Measurements from ENCODE around the gene CENPN.

The CENPN gene

DNA sequence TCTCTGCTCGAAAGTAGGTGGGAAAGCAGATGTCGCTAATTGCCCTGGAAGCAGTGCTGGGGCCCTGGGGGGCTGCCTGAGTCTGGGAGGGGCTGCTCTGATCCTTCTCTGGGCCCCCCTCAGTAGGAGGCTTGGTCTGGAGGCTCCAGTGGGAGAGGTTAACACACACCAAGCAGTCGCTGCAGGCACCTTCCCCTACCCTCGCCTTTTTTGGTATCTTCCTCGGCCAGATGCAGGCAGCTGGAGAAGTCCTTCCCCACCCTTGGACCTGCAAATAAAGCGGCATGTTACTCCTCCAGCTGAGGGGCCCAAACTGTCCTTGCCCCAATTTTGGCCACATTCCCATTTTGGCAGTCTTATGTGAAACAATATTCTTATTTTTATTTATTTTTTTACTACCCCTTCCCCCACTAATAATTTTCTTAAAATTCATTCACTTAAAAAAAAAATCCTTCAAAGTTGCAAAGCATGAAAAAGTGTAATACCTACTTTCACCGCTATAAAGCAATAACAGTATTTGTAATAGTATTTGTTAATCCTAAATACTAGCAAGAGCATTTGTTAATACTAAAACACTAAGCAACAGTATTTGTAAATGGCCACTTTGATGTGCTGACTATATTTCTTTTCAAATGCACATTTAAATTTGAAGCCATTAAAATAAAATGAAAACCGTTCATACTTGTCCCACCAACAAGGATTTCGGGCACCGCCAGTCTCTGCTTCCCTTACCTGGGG is 55.0 kb downstream of the CENPN start:
- TF ChIP-seq SIN3A (IDR thresholded peaks at IDR 0.05; ENCODE audit: borderline replicate concordance, insufficient read depth, low read length) (no peak), REST (IDR thresholded peaks at IDR 0.05; ENCODE audit: insufficient read depth in 1 of 2, low read depth in 2 of 2, low read length in 2 of 2) (no peak), POLR2AphosphoS5 (IDR thresholded peaks at IDR 0.05; ENCODE audit: low read depth, low read length) (no peak), FOXP2 (optimal IDR thresholded peaks at IDR 0.05; ENCODE audit: borderline replicate concordance, extremely low read depth, extremely low read length, insufficient read depth) (no peak), TAF1 (IDR thresholded peaks at IDR 0.05; ENCODE audit: borderline replicate concordance, insufficient read depth, low read length) (no peak)

- no peak for TF ChIP-seq TAF1 (IDR thresholded peaks at IDR 0.05; ENCODE audit: borderline replicate concordance, insufficient read depth, low read length)
- TF ChIP-seq SIN3A (IDR thresholded peaks at IDR 0.05; ENCODE audit: borderline replicate concordance, insufficient read depth, low read length): no peak
- TF ChIP-seq POLR2AphosphoS5 (IDR thresholded peaks at IDR 0.05; ENCODE audit: low read depth, low read length): no peak
- TF ChIP-seq REST (IDR thresholded peaks at IDR 0.05; ENCODE audit: insufficient read depth in 1 of 2, low read depth in 2 of 2, low read length in 2 of 2): no peak
- no peak for TF ChIP-seq FOXP2 (optimal IDR thresholded peaks at IDR 0.05; ENCODE audit: borderline replicate concordance, extremely low read depth, extremely low read length, insufficient read depth)
Observed at GRCh38 chr16:81066681-81067080, 59.7 kb downstream of the CENPN start.

DNA sequence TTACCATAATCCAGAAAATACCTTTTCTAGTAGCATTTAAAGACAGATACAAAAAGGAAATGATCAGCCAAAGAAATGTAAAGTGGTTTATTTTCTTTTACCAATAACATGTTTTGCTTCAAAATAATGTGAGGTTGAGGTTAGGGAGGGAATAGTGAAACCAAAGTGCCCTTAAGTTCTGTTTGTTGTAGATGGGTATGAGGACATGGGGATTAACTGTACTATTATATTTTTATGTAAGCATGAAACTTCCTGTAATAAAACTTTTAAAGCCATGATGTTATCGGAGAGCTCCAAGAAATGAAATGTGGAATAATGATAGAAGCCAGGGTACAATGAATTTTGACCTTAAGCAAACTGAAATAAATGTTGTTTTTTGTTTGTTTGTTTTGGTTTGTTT is 60.2 kb downstream of the CENPN start:
- TF ChIP-seq POLR2AphosphoS5 (IDR thresholded peaks at IDR 0.05; ENCODE audit: low read depth, low read length) (no peak), FOXP2 (optimal IDR thresholded peaks at IDR 0.05; ENCODE audit: borderline replicate concordance, extremely low read depth, extremely low read length, insufficient read depth) (no peak), SIN3A (IDR thresholded peaks at IDR 0.05; ENCODE audit: borderline replicate concordance, insufficient read depth, low read length) (no peak)

DNA sequence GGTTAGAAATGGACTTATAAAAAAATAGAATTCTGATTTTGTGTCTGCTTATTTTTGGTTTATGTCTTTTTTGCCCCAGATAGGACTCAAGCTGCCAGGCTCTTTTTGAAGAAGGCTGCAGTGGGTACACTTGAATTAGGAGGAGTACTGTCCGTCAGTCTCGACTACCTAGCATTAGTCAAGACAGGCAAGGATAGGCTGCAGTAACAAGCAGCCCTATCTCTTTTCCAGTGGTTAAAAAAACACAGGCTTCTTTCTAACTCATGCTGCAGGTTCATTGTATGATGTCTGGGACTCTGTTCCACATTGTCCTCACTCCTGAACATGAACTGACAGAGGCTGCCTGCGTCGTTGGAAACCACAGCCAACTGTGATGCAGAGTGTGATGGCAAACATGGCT is 62.0 kb downstream of the CENPN start:
- no peak for TF ChIP-seq POLR2AphosphoS5 (IDR thresholded peaks at IDR 0.05; ENCODE audit: low read depth, low read length)
- no peak for TF ChIP-seq FOXP2 (optimal IDR thresholded peaks at IDR 0.05; ENCODE audit: borderline replicate concordance, extremely low read depth, extremely low read length, insufficient read depth)
- TF ChIP-seq SIN3A (IDR thresholded peaks at IDR 0.05; ENCODE audit: borderline replicate concordance, insufficient read depth, low read length): no peak
- no peak for TF ChIP-seq TAF1 (IDR thresholded peaks at IDR 0.05; ENCODE audit: borderline replicate concordance, insufficient read depth, low read length)
- TF ChIP-seq REST (IDR thresholded peaks at IDR 0.05; ENCODE audit: insufficient read depth in 1 of 2, low read depth in 2 of 2, low read length in 2 of 2): no peak

DNA sequence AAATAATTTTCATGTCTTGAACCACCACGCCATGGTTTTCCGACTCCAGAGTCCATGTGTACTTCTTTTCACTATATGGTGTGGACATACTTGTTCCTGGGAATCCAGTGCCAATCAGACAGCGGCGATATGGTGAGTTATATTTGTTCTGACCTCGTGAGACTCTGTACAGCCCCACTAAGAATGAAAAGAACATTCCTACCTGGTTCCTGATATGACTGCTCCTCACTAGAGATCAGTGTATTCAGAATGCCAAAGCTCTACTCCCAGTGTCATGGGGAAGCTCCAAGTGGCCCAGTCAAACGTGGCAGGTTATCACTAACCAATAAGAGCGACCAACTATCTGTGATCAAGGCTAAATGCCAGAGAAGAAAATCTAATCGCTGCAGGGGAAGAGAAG is 64.0 kb downstream of the CENPN start:
- TF ChIP-seq REST (IDR thresholded peaks at IDR 0.05; ENCODE audit: insufficient read depth in 1 of 2, low read depth in 2 of 2, low read length in 2 of 2) (no peak), FOXP2 (optimal IDR thresholded peaks at IDR 0.05; ENCODE audit: borderline replicate concordance, extremely low read depth, extremely low read length, insufficient read depth) (no peak), POLR2AphosphoS5 (IDR thresholded peaks at IDR 0.05; ENCODE audit: low read depth, low read length) (no peak), SIN3A (IDR thresholded peaks at IDR 0.05; ENCODE audit: borderline replicate concordance, insufficient read depth, low read length) (no peak), TAF1 (IDR thresholded peaks at IDR 0.05; ENCODE audit: borderline replicate concordance, insufficient read depth, low read length) (no peak)

All from PFSK-1 (cell line).